Activated naive CD4-positive, alpha-beta T cell treated with anti-CD3 and anti-CD28 coated beads for 36 hours (primary cell): ENCODE results near the gene AMPD3. TPM values are rescaled to one million over a fixed set of nuclear protein-coding genes. Genes with fewer than 3 reads are reported as not detected.
A peak's percentile ranks its signal among the peaks of the same experiment; 100 is the strongest.

Source experiments
- CTCF ChIA-PET: fragments of 350-600 bp; sonication (Branson Sonifier 250); formaldehyde crosslinking; loops from one replicate; lab custom pipeline; 2021; ENCODE audit warnings: antibody characterized with exemption; lab: Charles Lee
- DNase-seq: peaks from one replicate; pipeline ENCODE4 v3.0.0-alpha.2; 2020
- H3K27ac Mint-ChIP-seq: one replicate; pipeline ENCODE4 v1.8.0; 2021; ENCODE audit warnings: mild to moderate bottlenecking, mixed read lengths
- H3K27me3 Mint-ChIP-seq: one replicate; pipeline ENCODE4 v1.8.0; 2021; ENCODE audit warnings: low read depth, mixed read lengths
- H3K36me3 Mint-ChIP-seq: one replicate; pipeline ENCODE4 v1.8.0; 2021; ENCODE audit warnings: low read depth, mixed read lengths
- H3K4me1 Mint-ChIP-seq: one replicate; pipeline ENCODE4 v1.8.0; 2021; ENCODE audit warnings: low read depth, mixed read lengths
- H3K4me3 Mint-ChIP-seq: one replicate; pipeline ENCODE4 v1.8.0; 2021; ENCODE audit warnings: mild to moderate bottlenecking, moderate library complexity, mixed read lengths
- H3K9me3 Mint-ChIP-seq: one replicate; pipeline ENCODE4 v1.8.0; 2021; ENCODE audit warnings: mixed read lengths
- intact Hi-C: fragments of 100-400 bp; cut with micrococcal nuclease; formaldehyde crosslinking; loops from one replicate; pipeline ENCODE4 v1.15.1; 2023
- total RNA-seq, 2 experiments: library from RNA; stranded (reverse); gene quantifications; one replicate each; pipeline ENCODE4 v1.2.3, GENCODE V29; 2021

Gene AMPD3
- 10 to 100 TPM; 11.5 to 13.0 TPM for total RNA-seq

- peaks cover 82% of the 10 kb centered on the region for H3K4me1 Mint-ChIP-seq
- CTCF ChIA-PET: interaction anchor here (0.7 to 4.3 kb wide), 8 partner anchors 13 to 89 kb away, joined by 3 to 15 read pairs (median 4); partner anchors contain the start of gene RNF141
- peak; percentile 60 for DNase-seq
- intact Hi-C loops: loop anchor here (1.0 to 10.0 kb wide), 6 partner anchors 10 to 1450 kb away; partner anchors contain the start of genes ADM, NRIP3, USP47 and WEE1
- H3K4me3 Mint-ChIP-seq: peak within 1 kb of the TSS; percentile 82
- peak within 1 kb of the TSS; percentile 93 for H3K27ac Mint-ChIP-seq
- no peaks in the 10 kb centered on the region for H3K9me3 Mint-ChIP-seq
- H3K27me3 Mint-ChIP-seq: no peaks in the 10 kb centered on the region
- H3K36me3 Mint-ChIP-seq: peaks cover 3% of the 10 kb centered on the region
These were observed at the start of gene AMPD3 for GRCh38 chr11:10454878-10455631. AMPD3 (plus strand) TSS chr11:10455264; CDS start chr11:10461520, 6,256 bp downstream.

- Mint-ChIP-seq H3K4me1 (peaks cover 15% of the 10 kb centered on the region), H3K27me3 (no peaks in the 10 kb centered on the region), H3K9me3 (no peaks in the 10 kb centered on the region), H3K4me3 (no peak overlapping the region), H3K27ac (no peak overlapping the region), H3K36me3 (no peaks in the 10 kb centered on the region)
- intact Hi-C loops: loop anchor here (1.0 kb wide), 2 partner anchors 248 to 329 kb away; no protein-coding TSS in a partner anchor
- CTCF ChIA-PET: interaction anchor here (0.6 to 1.8 kb wide), 23 partner anchors 9 to 343 kb away, joined by 3 to 19 read pairs (median 4); partner anchors contain the start of genes AMPD3 and RNF141
- DNase-seq: peak; percentile 61
These were observed 49.0 kb upstream of the AMPD3 start for GRCh38 chr11:10405865-10406592.

- no peaks in the 10 kb centered on the region for H3K27me3 Mint-ChIP-seq
- CTCF ChIA-PET: interaction anchor here (0.9 to 1.8 kb wide), 7 partner anchors 41 to 342 kb away, joined by 3 to 19 read pairs (median 6); partner anchors contain the start of gene RNF141
- no peak overlapping the region for H3K4me3 Mint-ChIP-seq
- no peaks in the 10 kb centered on the region for H3K9me3 Mint-ChIP-seq
- no peak overlapping the region for H3K27ac Mint-ChIP-seq
- H3K4me1 Mint-ChIP-seq: peaks cover 15% of the 10 kb centered on the region
- intact Hi-C loops: no loop called here
- no peak for DNase-seq
- no peaks in the 10 kb centered on the region for H3K36me3 Mint-ChIP-seq
These were observed 48.0 kb upstream of the AMPD3 start for GRCh38 chr11:10407055-10407454.

GRCh38 chr11:10407749-10408685, 47.0 kb upstream of the AMPD3 start:
- H3K36me3 Mint-ChIP-seq: no peaks in the 10 kb centered on the region
- no peaks in the 10 kb centered on the region for H3K27me3 Mint-ChIP-seq
- intact Hi-C loops: no loop called here
- H3K4me1 Mint-ChIP-seq: peaks cover 15% of the 10 kb centered on the region
- H3K4me3 Mint-ChIP-seq: no peak overlapping the region
- no peak overlapping the region for H3K27ac Mint-ChIP-seq
- no peaks in the 10 kb centered on the region for H3K9me3 Mint-ChIP-seq
- CTCF ChIA-PET: interaction anchor here (0.6 kb wide), 1 partner anchor 45 kb away, joined by 8 read pairs; no protein-coding TSS in a partner anchor
- no peak for DNase-seq

- H3K4me3 Mint-ChIP-seq: no peak overlapping the region
- no peaks in the 10 kb centered on the region for H3K9me3 Mint-ChIP-seq
- no peaks in the 10 kb centered on the region for H3K36me3 Mint-ChIP-seq
- H3K27me3 Mint-ChIP-seq: no peaks in the 10 kb centered on the region
- intact Hi-C loops: no loop called here
- no peak overlapping the region for H3K27ac Mint-ChIP-seq
- DNase-seq: peak; percentile 11
- H3K4me1 Mint-ChIP-seq: peaks cover 22% of the 10 kb centered on the region
- CTCF ChIA-PET: interaction anchor here (0.7 to 2.0 kb wide), 4 partner anchors 238 to 329 kb away, joined by 3 to 5 read pairs (median 4); no protein-coding TSS in a partner anchor
These were observed 45.8 kb upstream of the AMPD3 start for GRCh38 chr11:10409207-10409661.

GRCh38 chr11:10410106-10410843, 44.8 kb upstream of the AMPD3 start:
- H3K27me3 Mint-ChIP-seq: no peaks in the 10 kb centered on the region
- H3K4me1 Mint-ChIP-seq: peaks cover 30% of the 10 kb centered on the region
- no peak for DNase-seq
- no peaks in the 10 kb centered on the region for H3K36me3 Mint-ChIP-seq
- H3K9me3 Mint-ChIP-seq: no peaks in the 10 kb centered on the region
- intact Hi-C loops: no loop called here
- H3K27ac Mint-ChIP-seq: no peak overlapping the region
- no peak overlapping the region for H3K4me3 Mint-ChIP-seq
- CTCF ChIA-PET: interaction anchor here (0.7 to 2.0 kb wide), 4 partner anchors 237 to 328 kb away, joined by 3 to 5 read pairs (median 4); no protein-coding TSS in a partner anchor

- H3K27ac Mint-ChIP-seq: no peak overlapping the region
- H3K4me1 Mint-ChIP-seq: peaks cover 30% of the 10 kb centered on the region
- intact Hi-C loops: no loop called here
- no peaks in the 10 kb centered on the region for H3K36me3 Mint-ChIP-seq
- no peak for DNase-seq
- H3K27me3 Mint-ChIP-seq: no peaks in the 10 kb centered on the region
- no peak overlapping the region for H3K4me3 Mint-ChIP-seq
- CTCF ChIA-PET: interaction anchor here (1.1 to 2.0 kb wide), 3 partner anchors 9 to 326 kb away, joined by 3 to 7 read pairs (median 5); no protein-coding TSS in a partner anchor
- H3K9me3 Mint-ChIP-seq: no peaks in the 10 kb centered on the region
These were observed 44.2 kb upstream of the AMPD3 start for GRCh38 chr11:10410844-10411200.

- no peaks in the 10 kb centered on the region for H3K27me3 Mint-ChIP-seq
- H3K36me3 Mint-ChIP-seq: no peaks in the 10 kb centered on the region
- no peak overlapping the region for H3K4me3 Mint-ChIP-seq
- CTCF ChIA-PET: interaction anchor here (0.7 to 3.1 kb wide), 4 partner anchors 10 to 242 kb away, joined by 3 to 52 read pairs (median 5); no protein-coding TSS in a partner anchor
- intact Hi-C loops: no loop called here
- DNase-seq: no peak
- peaks cover 29% of the 10 kb centered on the region for H3K4me1 Mint-ChIP-seq
- no peaks in the 10 kb centered on the region for H3K9me3 Mint-ChIP-seq
- H3K27ac Mint-ChIP-seq: no peak overlapping the region
These were observed 42.8 kb upstream of the AMPD3 start for GRCh38 chr11:10412266-10412665.

- intact Hi-C loops: loop anchor here (1.0 kb wide), 4 partner anchors 46 to 322 kb away; no protein-coding TSS in a partner anchor
- CTCF ChIA-PET: interaction anchor here (0.6 to 3.4 kb wide), 28 partner anchors 9 to 654 kb away, joined by 3 to 52 read pairs (median 3); partner anchors contain the start of genes AMPD3 and RNF141
- Mint-ChIP-seq H3K27ac (no peak overlapping the region), H3K27me3 (no peaks in the 10 kb centered on the region), H3K9me3 (no peaks in the 10 kb centered on the region), H3K4me1 (peaks cover 26% of the 10 kb centered on the region), H3K4me3 (no peak overlapping the region), H3K36me3 (no peaks in the 10 kb centered on the region)
- DNase-seq: peak; percentile 71
These were observed 41.8 kb upstream of the AMPD3 start for GRCh38 chr11:10413268-10413667.

GRCh38 chr11:10414181-10414580, 40.9 kb upstream of the AMPD3 start:
- CTCF ChIA-PET: interaction anchor here (0.7 to 3.4 kb wide), 23 partner anchors 8 to 655 kb away, joined by 3 to 52 read pairs (median 4); partner anchors contain the start of genes AMPD3 and RNF141
- no peaks in the 10 kb centered on the region for H3K36me3 Mint-ChIP-seq
- H3K27me3 Mint-ChIP-seq: no peaks in the 10 kb centered on the region
- no peak overlapping the region for H3K4me3 Mint-ChIP-seq
- H3K9me3 Mint-ChIP-seq: no peaks in the 10 kb centered on the region
- no peak for DNase-seq
- peaks cover 22% of the 10 kb centered on the region for H3K4me1 Mint-ChIP-seq
- intact Hi-C loops: no loop called here
- no peak overlapping the region for H3K27ac Mint-ChIP-seq
